H1 (cell line): ENCODE data around the gene UGGT1. TPM values are rescaled to one million over a fixed set of nuclear protein-coding genes. Genes with fewer than 3 reads are reported as not detected.

ENCODE experiments used
- CHD1 ChIP-seq: IDR thresholded peaks from 2 replicates; pipeline ENCODE4 v1.6.1; 2012; ENCODE audit warnings: low read depth, low read length, improper control_type of control experiment
- RFX5 ChIP-seq: IDR thresholded peaks from 2 replicates; pipeline ENCODE4 v1.6.1; 2011; ENCODE audit warnings: low read depth, low read length, improper control_type of control experiment, borderline replicate concordance
- SIX5 ChIP-seq: IDR thresholded peaks from 2 replicates; pipeline ENCODE4 v1.6.1; 2011; ENCODE audit warnings: mild to moderate bottlenecking, low read depth, low read length
- polyA plus RNA-seq, 7 experiments: library from polyadenylated mRNA; depleted of rRNA in 3 of 7; stranded (reverse) in 5 of 7; unstranded in 2 of 7; fragments of >200 nt in 5 of 7; fragments of 200-250 nt in 2 of 7; gene quantifications; 1 replicate in 5 of 7; 2 replicates in 1 of 7; 4 replicates in 1 of 7; pipeline versions ENCODE4 v1.2.1 to v1.2.3, GENCODE V29; 2011 to 2013; ENCODE audit warnings: missing spikeins in 2 of 7, mixed read lengths in 2 of 7
- total RNA-seq: library from RNA; stranded (reverse); fragmentation: NEBNext Ultra II Directional; extraction: Animal tissue kit (Norgen Biotek cat#: 25700); gene quantifications from 2 replicates; pipeline ENCODE4 v1.2.1, GENCODE V29; 2021

UGGT1 gene
- total and polyA plus RNA-seq, 2 of the 8 experiments (the other 6 are each of a cell fraction or from before 2014, with no cell fraction given): 14.9 to 57.3 TPM

- TF ChIP-seq SIX5 (no peak), CHD1 (no peak), RFX5 (no peak)
Observed at GRCh38 chr2:128235581-128235980, 144.6 kb downstream of the UGGT1 start (continued).
